Umbilical cord (tissue), 2 donors: Measurements from ENCODE around the gene MAT2A. TPM values are rescaled to one million over a fixed set of nuclear protein-coding genes. Genes with fewer than 3 reads are reported as not detected.
A peak's percentile ranks its signal among the peaks of the same experiment; 100 is the strongest.
"Not testable (repeated sequence)": the region's sequence is repeated elsewhere in the genome, so short reads cannot be mapped to it uniquely, and the experiment has no call there.

Source experiments
- DNase-seq: peaks from one replicate; pipeline ENCODE4 v3.0.0-alpha.2; 2015; ENCODE audit warnings: low spot score
- total RNA-seq: library from RNA; depleted of rRNA; stranded (reverse); fragments of >200 nt; gene quantifications from one replicate; pipeline ENCODE4 v1.2.3, GENCODE V29; 2014; ENCODE audit warnings: low replicate concordance; ENCODE audit not compliant: insufficient read depth

MAT2A gene
- total RNA-seq, 1 donor from 2014 or later: 67.7 TPM

DNA sequence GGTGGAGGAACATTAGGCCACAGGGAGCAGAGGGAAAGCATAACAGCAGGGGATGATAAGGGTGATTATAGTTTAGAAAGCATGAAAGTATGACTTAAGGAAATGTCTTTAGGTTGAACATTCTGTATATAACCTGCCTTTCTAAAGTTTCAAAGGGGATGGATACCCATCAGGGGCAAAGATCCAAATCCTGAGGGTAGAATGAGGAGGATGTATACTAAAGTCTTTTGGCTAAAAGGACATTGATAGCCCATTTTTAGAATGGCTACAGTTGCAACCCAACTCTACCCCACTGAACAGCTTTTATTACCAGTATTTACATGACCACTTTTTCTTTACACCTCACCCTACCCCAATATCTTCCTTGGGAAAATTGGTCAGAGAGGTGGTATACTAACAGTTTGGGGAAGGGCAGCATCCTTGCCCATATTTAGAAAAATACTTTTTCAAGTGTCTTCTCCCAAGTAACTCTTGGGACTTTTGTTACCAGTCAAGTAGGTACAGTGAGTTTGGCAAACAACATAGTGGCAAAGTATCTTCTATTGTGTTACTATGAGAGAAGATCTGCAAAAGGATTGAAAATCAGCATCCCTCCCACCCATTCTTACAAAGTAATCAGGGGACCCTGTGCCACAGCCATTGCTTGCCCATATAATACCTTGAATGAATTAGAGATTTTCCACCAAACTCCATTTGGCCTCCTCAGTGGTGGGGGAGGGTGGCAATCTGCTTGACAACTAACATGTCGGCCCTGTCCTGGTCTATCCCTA, 8.3 kb downstream of the MAT2A start:
- no peak for DNase-seq

DNA sequence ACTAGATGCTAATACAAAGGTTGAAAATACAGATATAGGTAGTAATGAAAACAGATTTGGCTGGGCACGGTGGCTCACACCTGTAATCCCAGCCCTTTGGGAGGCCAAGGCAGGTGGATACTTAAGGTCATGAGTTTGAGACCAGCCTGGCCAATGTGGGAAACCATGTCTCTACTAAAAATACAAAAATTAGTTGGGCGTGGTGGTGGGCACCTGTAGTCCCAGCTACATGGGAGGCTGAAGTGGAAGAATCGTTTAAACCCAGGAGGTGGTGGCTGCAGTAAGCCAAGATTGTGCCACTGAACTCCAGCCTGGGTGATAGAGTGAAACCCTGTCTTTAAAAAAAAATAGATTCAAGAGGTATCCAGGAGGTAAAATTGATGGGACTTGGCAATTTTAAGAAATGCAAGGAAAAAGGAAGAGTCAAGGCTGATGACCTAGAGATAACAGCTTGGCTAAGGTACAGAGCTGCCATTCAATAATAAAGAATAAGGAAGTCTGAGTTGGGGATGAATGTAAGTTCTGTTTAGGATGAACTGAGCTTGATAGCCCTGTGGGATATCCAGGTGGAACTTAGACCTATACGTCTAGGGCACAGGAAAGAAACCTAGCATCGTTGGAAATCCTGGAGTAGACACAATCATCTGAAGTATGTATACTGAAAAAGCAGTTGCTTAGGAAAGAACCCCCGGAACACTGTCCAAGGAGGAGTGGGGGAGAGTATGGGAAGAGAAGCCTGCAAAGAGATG, 9.1 kb downstream of the MAT2A start:
- DNase-seq: no peak

DNA sequence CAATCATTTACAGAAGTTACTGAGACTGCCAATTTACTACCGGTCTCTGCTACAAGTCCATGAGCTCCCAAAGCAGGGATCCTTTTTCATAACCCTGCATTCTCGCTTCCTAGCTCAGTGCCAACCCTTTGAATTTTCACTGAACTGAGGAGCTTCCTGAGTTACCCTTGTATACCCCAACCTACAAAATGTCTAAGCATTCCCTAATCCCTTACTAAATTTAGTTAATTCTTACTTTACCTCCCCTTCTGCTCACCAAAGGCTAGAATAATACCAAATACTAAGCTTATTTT, 9.6 kb downstream of the MAT2A start:
- no peak for DNase-seq

DNA sequence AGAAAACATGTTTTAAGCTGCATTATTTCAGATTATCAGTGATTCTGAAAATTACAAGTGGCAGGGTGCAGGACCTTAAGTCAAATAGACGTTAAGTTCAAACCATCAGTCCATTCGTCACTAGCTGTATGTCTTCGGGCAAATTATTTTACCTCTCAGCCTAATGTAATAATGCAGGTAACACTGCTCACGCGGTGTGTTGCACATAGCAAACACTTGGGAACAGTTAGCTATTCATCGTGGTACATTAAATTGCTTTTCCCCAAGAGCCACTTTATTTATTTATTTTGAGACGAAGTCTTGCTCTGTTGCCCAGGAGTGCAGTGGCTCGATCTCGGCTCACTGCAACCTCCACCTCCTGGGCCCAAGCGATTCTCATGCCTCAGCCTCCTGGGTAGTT, 10.1 kb downstream of the MAT2A start:
- no peak for DNase-seq

DNA sequence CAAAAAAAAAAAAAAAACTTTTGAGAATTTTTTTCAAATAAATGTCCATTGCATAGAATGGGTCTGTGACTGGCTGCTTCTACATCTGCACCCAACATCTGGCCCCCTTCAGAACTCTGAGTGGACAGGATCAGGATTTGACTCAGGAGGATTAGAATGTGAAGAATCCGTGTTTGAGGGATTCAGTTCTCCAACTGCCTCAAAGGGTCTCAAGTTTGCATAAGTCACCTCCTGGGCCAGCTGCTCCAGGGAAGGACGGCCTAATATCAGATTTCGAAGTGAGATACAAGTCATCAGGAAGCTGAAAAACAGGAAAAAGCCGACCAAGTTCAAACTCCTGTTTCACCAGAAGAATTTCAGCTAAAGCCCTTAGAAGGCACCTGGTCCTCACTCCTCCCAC, 10.9 kb downstream of the MAT2A start:
- peak; percentile 43 for DNase-seq

DNA sequence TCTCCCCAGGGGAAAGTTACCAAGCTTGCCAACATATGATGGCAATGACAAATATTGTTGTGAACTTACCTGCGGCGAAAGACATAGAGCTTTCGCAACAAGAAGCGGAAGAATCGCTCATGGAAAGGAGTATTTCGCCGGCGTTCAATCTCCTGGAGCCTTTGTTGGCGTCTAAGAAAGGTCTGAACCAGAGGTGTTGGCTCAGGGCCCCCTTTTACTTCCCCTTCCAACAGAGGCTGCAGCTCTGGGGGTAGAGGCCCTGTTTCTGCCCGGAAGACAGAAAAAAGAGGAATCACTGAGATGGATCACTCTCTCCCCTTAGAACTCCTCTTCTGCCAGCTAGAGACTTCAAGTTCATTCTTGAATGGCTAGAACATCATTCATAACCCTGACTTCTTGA, 11.5 kb downstream of the MAT2A start:
- DNase-seq: no peak

DNA sequence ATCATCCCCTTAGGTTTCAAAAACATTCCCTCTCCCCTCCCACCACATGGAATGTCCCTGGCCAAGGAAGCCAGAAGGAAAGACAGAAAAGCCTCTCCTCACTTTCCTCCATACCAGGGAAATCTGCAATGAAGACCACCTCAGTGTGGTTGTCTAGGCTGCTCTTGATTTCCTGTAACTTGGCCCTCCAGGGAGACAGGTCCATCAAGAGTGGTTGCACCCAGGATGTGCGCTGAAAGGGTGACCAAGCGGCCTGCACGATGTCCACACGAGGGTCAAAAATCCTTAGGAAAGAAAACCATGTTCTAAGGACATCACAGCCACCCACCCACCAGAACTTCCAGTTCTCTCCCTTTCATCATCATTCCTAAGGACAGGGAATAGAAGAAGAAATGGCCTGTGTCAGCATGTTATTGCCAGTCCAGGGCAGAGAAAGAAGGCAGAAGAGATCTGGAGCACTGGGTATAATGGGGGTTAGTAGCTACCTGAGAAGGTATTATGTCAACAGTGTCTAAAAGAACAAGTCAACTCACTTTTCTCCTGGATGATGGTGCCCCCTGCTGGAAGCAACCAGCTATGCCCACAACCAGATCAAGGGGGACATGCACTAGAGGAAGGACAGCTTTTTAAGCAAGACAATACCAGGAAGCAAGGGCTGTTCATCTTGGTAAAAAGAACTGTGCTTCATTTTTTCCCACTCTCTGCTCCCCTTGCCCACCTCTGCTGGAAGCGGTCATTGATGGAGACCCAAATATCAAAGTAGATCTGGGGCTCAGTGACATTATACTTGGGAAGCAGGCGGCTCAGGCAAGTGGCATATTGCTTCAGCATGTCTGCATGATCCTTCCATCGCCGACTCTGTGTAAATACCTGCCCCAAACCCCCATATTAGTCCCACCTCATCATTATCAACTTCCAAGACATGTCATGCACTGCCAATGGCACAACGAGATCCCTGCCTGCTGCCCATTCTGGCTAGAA, 13.0 kb downstream of the MAT2A start:
- peak; percentile 80 for DNase-seq

DNA sequence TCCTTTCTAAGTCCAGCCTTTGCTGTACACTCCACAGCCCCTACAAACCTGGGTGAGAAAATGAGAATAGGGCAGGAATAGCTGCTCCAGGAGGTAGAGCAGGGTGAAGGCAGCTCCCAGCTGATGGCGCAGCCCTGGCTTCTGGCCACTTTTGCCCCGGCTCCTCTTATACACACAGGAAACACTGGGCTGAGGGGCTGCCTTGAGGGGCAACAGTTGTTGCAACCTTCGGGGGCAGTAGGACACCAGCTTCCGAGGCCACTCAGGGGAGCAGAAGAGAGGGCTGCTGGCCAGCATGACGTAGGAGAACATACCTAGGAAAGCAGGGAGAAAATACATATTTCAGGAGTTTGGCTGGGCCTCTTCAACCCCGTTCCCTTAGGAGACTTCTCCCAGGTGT, 14.2 kb downstream of the MAT2A start:
- no peak for DNase-seq

DNA sequence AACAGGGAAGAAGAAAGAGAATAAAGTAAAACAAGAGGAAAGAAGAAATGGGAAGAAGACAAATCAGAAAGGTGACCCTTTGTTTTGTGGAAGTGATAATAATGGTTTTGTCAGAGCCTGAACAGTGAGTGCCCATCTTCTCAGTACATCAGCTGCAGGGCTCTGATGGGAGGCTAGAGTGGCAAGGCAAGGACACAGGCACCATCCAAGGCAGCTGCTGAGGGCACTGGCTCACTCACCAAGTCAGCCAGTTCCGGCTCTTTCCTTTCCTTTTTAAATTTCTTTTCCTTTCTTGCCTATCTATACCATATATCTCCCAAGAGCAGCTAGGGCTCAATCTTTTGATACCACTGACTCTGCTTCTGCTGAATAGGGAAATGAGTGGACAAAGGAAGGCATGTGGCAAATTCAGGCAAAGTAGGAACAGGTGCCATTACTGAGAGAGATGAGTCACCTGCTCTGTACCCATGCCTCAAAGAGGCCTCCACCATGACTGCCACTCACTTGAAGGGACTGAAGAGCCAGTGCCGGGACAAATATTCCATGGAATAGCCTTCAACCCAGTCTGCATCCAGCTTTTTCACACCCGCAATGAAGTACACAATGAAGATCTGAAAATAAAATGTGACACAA, 16.1 kb downstream of the MAT2A start:
- no peak for DNase-seq

DNA sequence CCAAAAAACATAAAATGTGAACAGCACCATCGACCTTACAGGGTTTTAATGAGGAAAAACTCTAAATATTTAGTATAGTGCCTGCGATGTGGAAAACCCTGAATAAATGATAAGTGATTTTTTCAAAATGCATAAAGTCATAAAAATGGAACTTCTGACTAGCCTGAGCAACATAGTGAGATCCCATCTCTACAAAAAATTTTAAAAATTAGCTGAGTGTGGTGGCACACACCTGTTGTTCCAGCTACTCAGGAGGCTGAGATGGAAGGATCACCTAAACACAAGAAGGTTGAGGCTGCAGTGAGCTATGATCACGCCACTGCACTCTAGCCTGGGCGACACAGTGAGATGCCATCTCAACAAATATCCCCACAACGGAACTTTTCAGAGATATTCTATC, 18.2 kb downstream of the MAT2A start:
- no peak for DNase-seq

DNA sequence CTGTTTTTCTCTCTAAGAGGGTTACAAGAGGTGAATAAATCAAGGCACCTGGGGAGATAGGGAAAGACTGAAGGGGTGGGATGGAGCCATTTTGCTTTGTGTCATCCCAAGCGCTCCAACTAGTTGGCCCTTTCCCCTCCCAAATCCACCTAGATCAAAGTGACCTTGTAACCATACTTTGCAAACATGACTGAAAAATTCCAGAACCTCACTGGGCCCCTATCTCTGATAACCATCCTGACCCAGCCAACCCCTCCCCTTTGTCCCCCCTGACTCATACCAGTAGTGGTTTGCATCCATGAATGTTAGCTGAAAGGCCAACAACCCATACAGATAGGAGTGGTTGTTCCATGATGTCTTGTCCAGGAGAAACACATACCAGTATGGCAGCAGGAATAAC, 19.2 kb downstream of the MAT2A start:
- DNase-seq: no peak

DNA sequence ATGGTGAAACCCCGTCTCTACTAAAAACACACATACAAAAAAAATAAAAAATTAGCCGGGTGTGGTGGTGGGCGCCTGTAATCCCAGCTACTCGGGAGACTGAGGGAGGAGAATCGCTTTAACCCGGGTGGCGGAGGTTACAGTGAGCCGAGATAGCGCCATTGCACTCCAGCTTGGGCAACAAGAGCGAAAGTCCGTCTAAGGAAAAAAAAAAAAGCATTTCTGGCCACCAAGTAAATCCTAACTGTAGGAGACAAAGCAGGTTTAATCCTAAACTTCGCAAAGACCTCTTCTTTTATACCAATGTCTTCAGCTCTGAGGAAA, 21.4 kb downstream of the MAT2A start:
- not testable (repeated sequence) for DNase-seq

DNA sequence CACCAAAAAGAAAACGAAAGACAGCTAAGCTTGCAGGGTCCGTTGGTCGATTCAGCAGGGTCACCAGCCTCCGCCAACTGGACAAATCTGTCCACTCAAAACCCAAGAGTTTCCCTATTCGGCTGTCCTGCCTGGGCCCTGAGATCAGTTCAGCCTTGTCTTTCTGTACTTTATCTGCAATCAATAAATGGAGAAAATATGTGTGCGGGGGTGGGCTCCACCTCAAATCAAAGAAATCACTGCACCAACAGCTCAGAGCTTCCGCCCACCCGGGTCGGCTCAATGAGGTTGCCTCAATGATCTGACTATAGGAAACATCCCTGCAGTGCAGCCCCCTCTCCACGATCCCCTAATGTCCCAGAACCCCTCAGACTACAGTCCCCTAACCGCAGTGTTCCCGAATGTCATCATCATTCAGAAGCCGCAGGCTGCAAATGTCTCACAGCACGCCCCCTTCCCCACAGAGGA, 21.9 kb downstream of the MAT2A start:
- no peak for DNase-seq

DNA sequence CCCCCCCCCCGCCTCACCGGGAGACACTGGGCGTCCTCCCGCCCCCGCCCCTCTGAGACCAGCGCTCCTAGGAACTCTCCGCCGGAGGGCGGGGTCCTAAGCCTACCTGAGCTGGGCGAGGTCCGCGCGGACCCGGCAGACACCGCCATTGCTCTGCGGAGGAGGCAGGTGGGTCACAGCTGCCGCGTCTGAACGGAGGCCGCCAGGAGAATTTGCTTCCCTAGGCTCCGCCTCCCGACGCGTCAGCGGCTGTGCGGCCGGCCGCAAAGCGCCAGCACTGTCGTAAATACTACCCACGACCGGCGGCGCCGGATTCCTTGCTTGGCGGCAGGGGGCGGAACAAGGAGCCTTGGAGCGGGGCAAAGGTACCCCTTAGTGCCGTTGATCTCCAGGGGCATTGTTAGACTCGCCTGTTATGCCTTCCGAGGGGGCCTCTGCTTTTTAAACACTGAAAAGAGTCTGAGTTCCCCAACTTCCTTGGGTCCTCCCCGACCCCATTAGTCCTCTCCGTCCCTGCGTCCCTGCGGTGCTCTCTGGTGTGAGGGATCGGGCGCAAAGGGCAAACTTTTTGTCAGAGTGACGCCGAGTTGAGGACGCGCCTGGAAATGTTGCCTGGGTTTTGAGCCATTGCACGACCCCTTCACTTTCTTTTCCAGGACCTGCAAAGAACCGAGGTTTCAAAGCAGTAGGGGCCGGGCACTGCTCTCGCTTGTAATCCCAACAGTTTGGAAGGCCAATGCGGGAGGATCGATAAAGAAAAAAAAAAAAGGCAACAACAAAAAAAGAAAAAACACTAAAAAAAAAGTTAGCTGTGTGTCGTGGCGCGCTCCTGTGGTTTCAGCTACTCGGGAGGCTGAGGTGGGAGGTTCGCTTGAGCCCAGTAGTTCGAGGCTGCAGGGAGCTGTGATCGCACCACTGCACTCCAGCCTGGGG, 22.6 kb downstream of the MAT2A start, which contains the start of gene GGCX:
GGCX (minus strand) TSS at position 214 of the 933 bp plus-strand sequence; CDS start at position 149, 65 bp downstream.
- peak; percentile 97 for DNase-seq

DNA sequence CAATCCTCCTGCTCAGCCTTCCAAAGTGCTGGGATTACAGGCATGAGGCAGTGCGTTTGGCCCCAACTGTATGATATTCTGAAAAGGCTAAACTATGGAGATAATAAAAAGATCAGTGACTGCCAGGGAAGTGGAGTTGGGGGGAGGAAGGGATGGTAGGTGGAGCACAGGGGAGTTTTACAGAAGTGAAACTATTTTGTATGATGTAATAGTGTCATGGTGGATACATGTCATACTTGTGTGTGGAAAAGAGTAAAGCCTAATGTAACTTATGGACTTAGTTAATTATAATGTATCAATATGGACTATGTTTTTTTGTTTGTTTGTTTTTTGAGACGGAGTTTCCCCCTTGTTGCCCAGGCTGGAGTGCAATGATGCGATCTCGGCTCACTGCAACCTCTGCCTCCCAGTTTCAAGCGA, 25.2 kb downstream of the MAT2A start:
- DNase-seq: peak; percentile 53

DNA sequence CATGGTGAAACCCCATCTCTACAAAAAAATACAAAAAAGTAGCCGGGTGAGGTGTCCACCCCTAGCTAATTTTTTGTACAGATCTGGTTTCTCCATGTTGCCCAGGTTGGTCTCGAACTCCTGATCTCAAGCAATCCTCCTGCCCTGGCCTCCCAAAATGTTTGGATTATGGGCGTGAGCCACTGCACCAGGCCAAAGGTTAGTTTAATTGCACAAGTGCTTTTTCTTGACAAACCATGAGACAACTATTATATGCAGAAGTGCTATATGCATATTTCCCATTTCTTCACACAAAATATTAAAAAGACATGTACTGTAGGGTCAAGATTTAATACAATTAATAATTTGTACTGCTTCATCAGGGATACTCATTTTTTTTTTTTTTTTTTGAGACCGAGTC, 27.3 kb downstream of the MAT2A start:
- DNase-seq: no peak

DNA sequence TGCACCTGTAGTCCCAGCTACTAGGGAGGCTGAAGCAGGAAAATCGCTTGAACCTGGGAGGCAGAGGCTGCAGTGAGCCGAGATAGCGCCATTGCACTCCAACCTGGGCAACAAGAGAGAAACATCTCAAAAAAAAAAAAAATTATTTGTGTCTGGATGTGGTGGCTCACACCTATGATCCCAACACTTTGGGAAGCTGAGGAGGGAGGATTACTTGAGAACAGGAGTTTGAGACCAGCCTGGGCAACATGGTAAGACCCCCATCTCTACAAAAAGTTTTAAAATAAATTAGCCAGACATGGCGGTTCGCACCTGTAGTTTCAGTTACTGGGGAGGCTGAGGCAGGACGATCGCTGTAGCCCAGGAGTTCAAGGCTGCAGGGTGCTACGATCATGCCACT, 36.8 kb downstream of the MAT2A start:
- no peak for DNase-seq

DNA sequence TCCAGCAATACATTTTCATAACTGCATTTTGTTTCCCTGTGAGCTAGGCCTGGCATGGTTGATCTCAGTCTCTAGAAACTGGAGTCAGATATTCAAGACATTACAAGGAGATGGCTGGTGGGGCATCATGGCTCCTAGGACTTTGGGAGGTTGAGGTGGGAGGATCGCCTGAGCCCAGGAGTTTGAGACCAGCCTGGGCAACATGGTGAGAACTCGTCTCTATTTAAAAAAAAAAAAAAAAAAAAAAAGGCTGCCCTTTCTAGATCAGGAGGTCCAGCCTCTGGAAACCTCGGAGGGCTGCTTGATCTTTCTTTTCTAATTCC, 38.1 kb downstream of the MAT2A start:
- no peak for DNase-seq

DNA sequence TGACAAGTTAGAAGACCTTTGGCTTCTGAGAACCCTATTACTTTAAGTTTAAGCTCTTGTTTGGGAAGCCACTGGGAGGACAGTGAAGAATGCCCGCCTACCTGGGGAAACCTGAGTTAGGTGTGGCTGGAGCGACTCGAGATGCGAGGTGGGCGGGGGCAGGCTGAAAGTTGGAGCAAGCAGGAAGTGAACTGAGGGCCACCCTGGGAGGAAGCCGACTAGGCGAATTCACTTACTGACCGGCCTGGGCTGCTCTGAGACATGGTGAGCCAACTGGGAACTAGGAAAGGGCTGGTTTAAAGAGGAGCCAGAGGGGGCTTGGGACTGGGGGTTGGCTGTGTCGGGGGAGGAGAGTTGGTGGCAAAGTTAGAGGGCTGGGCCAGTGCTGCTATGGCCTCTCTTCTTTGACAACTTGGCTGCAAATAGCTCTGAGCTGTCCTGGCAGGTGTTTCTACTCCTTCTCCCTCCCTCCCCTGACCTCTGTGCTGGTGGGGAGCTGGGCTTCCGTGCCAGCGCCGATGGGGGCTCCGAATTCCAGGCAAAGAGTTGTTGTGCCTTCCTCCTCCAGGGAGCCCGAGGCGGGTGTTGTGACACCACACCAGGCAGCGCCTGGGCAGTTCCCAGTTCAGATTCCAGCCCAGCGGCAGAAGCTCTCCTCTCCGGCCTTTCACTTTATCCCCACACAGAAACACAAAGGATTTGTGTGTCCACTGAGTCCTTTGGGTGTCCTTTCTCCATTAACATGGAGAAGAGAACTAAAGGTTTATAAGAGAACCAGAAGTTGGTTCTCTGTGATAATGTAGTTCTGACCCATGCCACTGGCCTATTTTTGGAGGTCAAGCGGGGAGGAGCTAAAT, 38.6 kb downstream of the MAT2A start, which contains the start of gene VAMP8:
VAMP8 (plus strand) TSS at position 201 of the 857 bp plus-strand sequence; CDS start at position 262, 61 bp downstream.
- DNase-seq: peak; percentile 49
